GM23248 (cell line): ENCODE results near the gene GPX7. TPM values are rescaled to one million over a fixed set of nuclear protein-coding genes. Genes with fewer than 3 reads are reported as not detected.

Experiments
- DNase-seq: peaks from one replicate; pipeline ENCODE4 v3.0.0-alpha.2; 2015
- H2AFZ ChIP-seq: fragments of 200-600 bp; sonication (generic); 2 replicates; pipeline ENCODE4 v1.6.1; 2016; ENCODE audit warnings: antibody characterized with exemption
- H3F3A ChIP-seq: fragments of 200-600 bp; sonication (generic); 2 replicates; pipeline ENCODE4 v1.6.1; 2016; ENCODE audit warnings: mild to moderate bottlenecking, antibody characterized with exemption, mixed run types; ENCODE audit not compliant: insufficient read depth
- H3K27ac ChIP-seq: fragments of 200-600 bp; sonication (generic); 2 replicates; pipeline ENCODE4 v1.5.1; 2016; ENCODE audit warnings: mild to moderate bottlenecking
- H3K27me3 ChIP-seq: fragments of 200-600 bp; sonication (generic); replicated peaks from 2 replicates; pipeline ENCODE4 v1.6.1; 2016; ENCODE audit warnings: mild to moderate bottlenecking; ENCODE audit not compliant: insufficient read depth
- H3K36me3 ChIP-seq: fragments of 200-600 bp; sonication (generic); 2 replicates; pipeline ENCODE4 v1.6.1; 2016; ENCODE audit warnings: low read depth, mild to moderate bottlenecking
- H3K4me1 ChIP-seq: fragments of 200-600 bp; sonication (generic); 2 replicates; pipeline ENCODE4 v1.6.1; 2016; ENCODE audit warnings: mild to moderate bottlenecking; ENCODE audit not compliant: insufficient read depth
- H3K4me2 ChIP-seq: fragments of 200-600 bp; sonication (generic); one replicate; pipeline ENCODE4 v1.6.1; 2016; ENCODE audit warnings: mild to moderate bottlenecking; ENCODE audit not compliant: unreplicated experiment
- H3K4me3 ChIP-seq: fragments of 200-600 bp; sonication (generic); 2 replicates; pipeline ENCODE4 v1.5.1; 2016; ENCODE audit warnings: mild to moderate bottlenecking
- H3K79me2 ChIP-seq: fragments of 200-600 bp; sonication (generic); 2 replicates; pipeline ENCODE4 v1.6.1; 2016; ENCODE audit warnings: mild to moderate bottlenecking; ENCODE audit not compliant: insufficient read depth
- H3K9ac ChIP-seq: fragments of 200-600 bp; sonication (generic); 2 replicates; pipeline ENCODE4 v1.6.1; 2016; ENCODE audit warnings: mild to moderate bottlenecking
- H3K9me2 ChIP-seq: fragments of 200-600 bp; sonication (generic); 2 replicates; pipeline ENCODE4 v1.6.1; 2016; ENCODE audit warnings: mixed run types, mild to moderate bottlenecking, moderate library complexity; ENCODE audit not compliant: insufficient read depth
- H3K9me3 ChIP-seq: fragments of 200-600 bp; sonication (generic); one replicate; pipeline ENCODE4 v1.6.1; 2017; ENCODE audit warnings: low read depth
- H4K20me1 ChIP-seq: fragments of 200-600 bp; sonication (generic); 2 replicates; pipeline ENCODE4 v1.6.0; 2016; ENCODE audit not compliant: insufficient read depth
- EZH2 ChIP-seq: fragments of 200-600 bp; sonication (generic); IDR thresholded peaks from 2 replicates; pipeline ENCODE4 v1.6.1; 2018; ENCODE audit warnings: antibody characterized with exemption, mild to moderate bottlenecking; ENCODE audit not compliant: insufficient read depth, poor library complexity, severe bottlenecking
- EZH2phosphoT487 ChIP-seq: fragments of 200-600 bp; sonication (generic); IDR thresholded peaks from 2 replicates; pipeline ENCODE4 v1.6.1; 2018; ENCODE audit warnings: antibody characterized with exemption, moderate library complexity, mild to moderate bottlenecking, low read depth; ENCODE audit not compliant: insufficient read depth
- WGBS, 2 experiments: methylation state at CpG; one replicate each; pipeline ENCODE4 v1.1.6; 2015 to 2017; ENCODE audit warnings: low lambda C conversion rate in 2 of 2, low coverage in 1 of 2; ENCODE audit errors: missing lambda C conversion rate in 2 of 2; 5-methylcytosine and 5-hydroxymethylcytosine counted together
- in situ Hi-C: fragments of 300-500 bp; cut with MboI; formaldehyde crosslinking; loops from 2 replicates; pipeline ENCODE4 v1.15.0; 2020
- polyA plus RNA-seq: library from polyadenylated mRNA; unstranded; fragments of >200 nt; fragmentation: Nextera tagmentation; extraction: Ambion mirVana; gene quantifications from 2 replicates; pipeline ENCODE4 v1.2.1, GENCODE V29; 2016
- total RNA-seq: library from RNA; depleted of rRNA; stranded (reverse); fragments of >200 nt; shearing (Covaris generic); gene quantifications from 2 replicates; pipeline ENCODE4 v1.2.3, GENCODE V29; 2014

The GPX7 gene
- total and polyA plus RNA-seq, 2 experiments from 2014 or later, result 39.7 to 44.7 TPM

DNA sequence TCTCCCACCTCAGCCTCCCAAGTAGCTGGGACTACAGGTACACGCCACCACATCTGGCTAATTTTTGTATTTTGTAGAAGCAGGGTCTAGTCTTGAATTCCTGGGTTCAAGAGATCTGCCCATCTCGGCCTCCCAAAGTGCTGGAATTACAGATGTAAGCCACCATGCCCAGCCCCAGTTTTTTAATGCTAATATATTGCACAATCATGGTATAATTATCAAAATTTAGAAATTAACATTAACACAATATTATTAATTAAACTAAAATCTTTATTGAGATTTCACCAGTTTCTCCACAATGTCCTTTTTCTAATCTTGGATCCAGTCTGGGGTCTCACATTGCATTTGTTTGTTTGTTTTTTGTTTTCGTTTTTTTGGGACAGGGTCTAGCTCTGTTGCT, 21.9 kb upstream of the GPX7 start:
- Histone ChIP-seq H3K36me3 (no peaks in the 10 kb centered on the region), H3K27me3 (peaks cover 16% of the 10 kb centered on the region), H3K79me2 (no peaks in the 10 kb centered on the region), H3K27ac (no peak overlapping the region), H4K20me1 (no peaks in the 10 kb centered on the region), H3F3A (peaks cover 1% of the 10 kb centered on the region), H3K4me2 (no peak overlapping the region), H2AFZ (no peak overlapping the region), H3K4me3 (no peak overlapping the region), H3K9me3 (no peaks in the 10 kb centered on the region), H3K9me2 (no peaks in the 10 kb centered on the region), H3K4me1 (peaks cover 1% of the 10 kb centered on the region; the same call in 1 of the 2 replicates), H3K9ac (no peak overlapping the region)
- WGBS, 2 experiments, result 34 to 36% methylated on average over 3 of the region's 3 CpGs
- in situ Hi-C loops, result no loop called here
- no peak for TF ChIP-seq EZH2phosphoT487
- TF ChIP-seq EZH2, result no peak
- DNase-seq, result no peak

GRCh38 chr1:52582116-52582696, 20.0 kb upstream of the GPX7 start:
- Histone ChIP-seq H4K20me1 (no peaks in the 10 kb centered on the region), H2AFZ (no peak overlapping the region), H3K9me3 (no peaks in the 10 kb centered on the region), H3K9me2 (no peaks in the 10 kb centered on the region), H3K27me3 (peaks cover 23% of the 10 kb centered on the region), H3K4me1 (no peaks in the 10 kb centered on the region), H3K27ac (no peak overlapping the region), H3K36me3 (no peaks in the 10 kb centered on the region), H3K79me2 (no peaks in the 10 kb centered on the region), H3K4me3 (no peak overlapping the region), H3F3A (no peaks in the 10 kb centered on the region), H3K9ac (no peak overlapping the region), H3K4me2 (no peak overlapping the region)
- no peak for TF ChIP-seq EZH2phosphoT487
- no peak for TF ChIP-seq EZH2
- in situ Hi-C loops, result no loop called here
- no peak for DNase-seq
- 74 to 78% methylated on average over 10 of the region's 10 CpGs for WGBS, 2 experiments

DNA sequence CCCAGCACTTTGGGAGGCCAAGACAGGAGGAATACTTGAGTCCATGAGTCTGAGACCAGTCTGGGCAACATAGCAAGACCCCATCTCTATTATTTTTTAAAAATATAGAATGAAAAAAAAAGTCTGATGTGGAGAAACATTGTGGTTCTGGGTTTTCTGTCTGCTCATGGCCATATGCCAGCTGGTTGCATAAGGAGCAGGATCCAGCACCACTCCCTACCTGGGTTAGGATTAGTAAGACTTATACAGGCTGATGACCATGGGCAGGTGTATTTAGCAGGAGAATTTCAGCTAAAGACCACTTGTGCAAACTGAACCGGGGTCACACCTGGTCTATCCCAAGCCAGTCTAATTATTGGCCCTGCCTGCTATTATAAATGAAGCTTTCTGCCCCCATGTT, 16.7 kb upstream of the GPX7 start:
- in situ Hi-C loops, result no loop called here
- no peak overlapping the region for H3K4me2 ChIP-seq
- no peaks in the 10 kb centered on the region for H3K36me3 ChIP-seq
- H2AFZ ChIP-seq, result no peak overlapping the region
- no peaks in the 10 kb centered on the region for H3K79me2 ChIP-seq
- no peaks in the 10 kb centered on the region for H3K9me3 ChIP-seq
- no peaks in the 10 kb centered on the region for H3K4me1 ChIP-seq
- no peaks in the 10 kb centered on the region for H3K9me2 ChIP-seq
- TF ChIP-seq EZH2 (no peak), EZH2phosphoT487 (no peak)
- H3K4me3 ChIP-seq, result no peak overlapping the region
- WGBS, 2 experiments, result 6 to 13% methylated on average over 1 of the region's 1 CpG
- no peak for DNase-seq
- H4K20me1 ChIP-seq, result no peaks in the 10 kb centered on the region
- H3K27me3 ChIP-seq, result peaks cover 23% of the 10 kb centered on the region
- no peak overlapping the region for H3K27ac ChIP-seq
- H3K9ac ChIP-seq, result no peak overlapping the region
- no peaks in the 10 kb centered on the region for H3F3A ChIP-seq

- Histone ChIP-seq H3K9me2 (no peaks in the 10 kb centered on the region), H2AFZ (no peak overlapping the region), H3K27me3 (peaks cover 12% of the 10 kb centered on the region), H3K36me3 (no peaks in the 10 kb centered on the region), H3K4me3 (no peak overlapping the region), H3K9me3 (no peaks in the 10 kb centered on the region), H3K9ac (no peak overlapping the region), H3K4me1 (no peaks in the 10 kb centered on the region), H3K79me2 (no peaks in the 10 kb centered on the region), H3K4me2 (no peak overlapping the region), H4K20me1 (no peaks in the 10 kb centered on the region), H3K27ac (no peak overlapping the region), H3F3A (no peaks in the 10 kb centered on the region)
- DNase-seq, result no peak
- TF ChIP-seq EZH2, result no peak
- no peak for TF ChIP-seq EZH2phosphoT487
- in situ Hi-C loops, result no loop called here
Measured at GRCh38 chr1:52588027-52588426, 14.1 kb upstream of the GPX7 start.

- Histone ChIP-seq H3K9ac (no peak overlapping the region), H3K9me3 (no peaks in the 10 kb centered on the region), H4K20me1 (no peaks in the 10 kb centered on the region), H3K27ac (no peak overlapping the region), H3K4me2 (no peak overlapping the region), H3K36me3 (no peaks in the 10 kb centered on the region), H3F3A (no peaks in the 10 kb centered on the region), H2AFZ (no peak overlapping the region), H3K27me3 (peaks cover 11% of the 10 kb centered on the region; the same call in 1 of the 2 replicates), H3K9me2 (no peaks in the 10 kb centered on the region), H3K4me3 (no peak overlapping the region), H3K79me2 (no peaks in the 10 kb centered on the region), H3K4me1 (no peaks in the 10 kb centered on the region)
- in situ Hi-C loops, result no loop called here
- 21 to 30% methylated on average over 1 of the region's 1 CpG for whole genome bisulfite sequencing, 2 experiments
- no peak for TF ChIP-seq EZH2
- TF ChIP-seq EZH2phosphoT487, result no peak
- DNase-seq, result no peak
Measured at GRCh38 chr1:52588535-52588934, 13.6 kb upstream of the GPX7 start.
